IMR-90 (cell line): Measurements from ENCODE around the gene LARP4B. TPM values are rescaled to one million over a fixed set of nuclear protein-coding genes. Genes with fewer than 3 reads are reported as not detected.

Experiments
- ATAC-seq: fragments of 200-7000 bp; cut with Tn5 transposase; 2 replicates; pipeline ENCODE4 v1.9.1; 2020; ENCODE audit warnings: low read depth, mild to moderate bottlenecking, moderate library complexity
- BruUV-seq: library from RNA; stranded (reverse); fragments of 400-500 nt; replicated peaks from 2 replicates; lab custom pipeline; 2021; lab: Mats Ljungman, UMichigan
- CTCF ChIA-PET: fragments of 300-600 bp; formaldehyde crosslinking; extraction: SDS; loops from one replicate; lab custom pipeline; 2021; ENCODE audit warnings: antibody characterized with exemption; lab: Yijun Ruan, JAX
- POLR2A ChIA-PET: fragments of 300-600 bp; sonication (Branson Sonifier 250); formaldehyde crosslinking; loops from one replicate; lab custom pipeline; 2022; ENCODE audit warnings: antibody characterized with exemption; ENCODE audit not compliant: unreplicated experiment; lab: Charles Lee
- DNase-seq: peaks from one replicate; pipeline ENCODE4 v3.0.0; 2013
- H2AFZ ChIP-seq: replicated peaks from 2 replicates; pipeline ENCODE3; 2013; ENCODE audit warnings: low read length, mild to moderate bottlenecking; ENCODE audit not compliant: poor library complexity
- H2AK5ac ChIP-seq: 2 replicates; pipeline ENCODE4 v1.6.1; 2013; ENCODE audit warnings: low read depth, low read length, inconsistent platforms
- H2AK9ac ChIP-seq: replicated peaks from 2 replicates; pipeline ENCODE3; 2013; ENCODE audit warnings: mild to moderate bottlenecking, low read depth, low read length, moderate library complexity; ENCODE audit not compliant: poor library complexity
- H2BK120ac ChIP-seq: 2 replicates; pipeline ENCODE4 v1.6.1; 2013; ENCODE audit warnings: low read depth, low read length, inconsistent platforms
- H2BK15ac ChIP-seq: 3 replicates; pipeline ENCODE4 v1.6.1; 2013; ENCODE audit warnings: low read depth, low read length, inconsistent platforms
- H2BK20ac ChIP-seq: 2 replicates; pipeline ENCODE4 v1.6.1; 2013; ENCODE audit warnings: low read depth, mild to moderate bottlenecking, inconsistent platforms, low read length, moderate library complexity
- H2BK5ac ChIP-seq: 2 replicates; pipeline ENCODE4 v1.6.1; 2013; ENCODE audit warnings: mild to moderate bottlenecking, low read depth, low read length, inconsistent platforms; ENCODE audit not compliant: poor library complexity, severe bottlenecking
- H3K14ac ChIP-seq: replicated peaks from 2 replicates; pipeline ENCODE4 v1.6.1; 2013; ENCODE audit warnings: low read depth, low read length, inconsistent platforms
- H3K18ac ChIP-seq: 2 replicates; pipeline ENCODE4 v1.6.1; 2013; ENCODE audit warnings: low read depth, low read length, control low read depth
- H3K23ac ChIP-seq: 2 replicates; pipeline ENCODE4 v1.6.1; 2013; ENCODE audit warnings: low read depth, low read length, inconsistent platforms
- H3K27ac ChIP-seq: 2 replicates; pipeline ENCODE4 v1.5.1; 2013; ENCODE audit warnings: mild to moderate bottlenecking, control low read depth, low read length; ENCODE audit not compliant: insufficient read depth
- H3K27me3 ChIP-seq: 2 replicates; pipeline ENCODE4 v1.6.1; 2013; ENCODE audit warnings: low read length; ENCODE audit not compliant: control insufficient read depth, insufficient read depth
- H3K36me3 ChIP-seq: 2 replicates; pipeline ENCODE4 v1.6.1; 2013; ENCODE audit warnings: low read length, mixed read lengths; ENCODE audit not compliant: control insufficient read depth, insufficient read depth
- H3K4ac ChIP-seq: 2 replicates; pipeline ENCODE4 v1.6.1; 2013; ENCODE audit warnings: low read depth, low read length, inconsistent platforms
- H3K4me1 ChIP-seq: 2 replicates; pipeline ENCODE4 v1.6.1; 2013; ENCODE audit warnings: low read length, mixed read lengths; ENCODE audit not compliant: control insufficient read depth, insufficient read depth
- H3K4me2 ChIP-seq: 2 replicates; pipeline ENCODE4 v1.6.1; 2013; ENCODE audit warnings: low read depth, mild to moderate bottlenecking, control low read depth, low read length, moderate library complexity
- H3K4me3 ChIP-seq: 2 replicates; pipeline ENCODE4 v1.5.1; 2013; ENCODE audit warnings: low read depth, mild to moderate bottlenecking, control low read depth, low read length, moderate library complexity; ENCODE audit not compliant: insufficient read depth
- H3K56ac ChIP-seq: 2 replicates; pipeline ENCODE4 v1.6.1; 2013; ENCODE audit warnings: low read length, inconsistent platforms; ENCODE audit not compliant: insufficient read depth; ENCODE audit errors: extremely low read depth
- H3K79me1 ChIP-seq, 2 experiments: 2 replicates each; pipeline ENCODE4 v1.6.1; 2013; ENCODE audit warnings: low read length in 2 of 2, inconsistent platforms in 1 of 2, low read depth in 1 of 2
- H3K9ac ChIP-seq: 2 replicates; pipeline ENCODE4 v1.6.1; 2013; ENCODE audit warnings: low read depth, low read length, control low read depth
- H3K9me1 ChIP-seq: 2 replicates; pipeline ENCODE4 v1.6.1; 2013; ENCODE audit warnings: low read length, inconsistent platforms; ENCODE audit not compliant: insufficient read depth
- H3K9me3 ChIP-seq: 2 replicates; pipeline ENCODE4 v1.6.1; 2013; ENCODE audit warnings: low read length; ENCODE audit not compliant: control insufficient read depth, insufficient read depth
- H4K20me1 ChIP-seq: 2 replicates; pipeline ENCODE4 v1.6.1; 2013; ENCODE audit warnings: low read length, inconsistent platforms; ENCODE audit not compliant: insufficient read depth
- H4K5ac ChIP-seq: 2 replicates; pipeline ENCODE4 v1.6.1; 2013; ENCODE audit warnings: mild to moderate bottlenecking, low read depth, low read length, control low read depth
- H4K8ac ChIP-seq, 2 experiments: 2 replicates each; pipeline ENCODE4 v1.6.1; 2013; ENCODE audit warnings: low read depth in 2 of 2, low read length in 2 of 2, control low read depth in 1 of 2, inconsistent platforms in 1 of 2
- H4K91ac ChIP-seq: 2 replicates; pipeline ENCODE4 v1.6.1; 2013; ENCODE audit warnings: low read depth, low read length, inconsistent platforms; ENCODE audit not compliant: insufficient read depth
- BHLHE40 ChIP-seq: fragments of 150-350 bp; IDR thresholded peaks from 2 replicates; pipeline ENCODE4 v1.6.1; 2016; ENCODE audit warnings: mild to moderate bottlenecking, low read depth, low read length
- CEBPB ChIP-seq: IDR thresholded peaks from 2 replicates; pipeline ENCODE4 v1.6.1; 2012; ENCODE audit warnings: low read depth, low read length, improper control_type of control experiment
- MXI1 ChIP-seq: IDR thresholded peaks from 2 replicates; pipeline ENCODE4 v1.6.1; 2012; ENCODE audit warnings: low read depth, mild to moderate bottlenecking, low read length, moderate library complexity, borderline replicate concordance
- POLR2A ChIP-seq: IDR thresholded peaks from 2 replicates; pipeline ENCODE4 v1.6.1; 2012; ENCODE audit warnings: mild to moderate bottlenecking, low read depth, low read length
- RAD21 ChIP-seq: IDR thresholded peaks from 2 replicates; pipeline ENCODE4 v1.6.1; 2012; ENCODE audit warnings: low read length, improper control_type of control experiment
- RFX5 ChIP-seq: IDR thresholded peaks from 2 replicates; pipeline ENCODE4 v1.8.0; 2012; ENCODE audit warnings: low read depth, mild to moderate bottlenecking, low read length, moderate library complexity
- SMC3 ChIP-seq: fragments of 150-350 bp; IDR thresholded peaks from 2 replicates; pipeline ENCODE4 v1.6.1; 2016; ENCODE audit warnings: low read depth, mild to moderate bottlenecking, antibody characterized with exemption, low read length, moderate library complexity
- WGBS, 2 experiments: methylation state at CpG; one replicate each; pipeline versions ENCODE4 v1.1.5 to v1.1.7; 2013; ENCODE audit warnings: missing lambda C conversion rate in 2 of 2; ENCODE audit not compliant: insufficient read length in 1 of 2; ENCODE audit errors: extremely low coverage in 2 of 2; 5-methylcytosine and 5-hydroxymethylcytosine counted together
- dilution Hi-C: fragments of 300-500 bp; cut with HindIII; formaldehyde crosslinking; loops from one replicate; pipeline ENCODE4 v1.14.3; 2018; ENCODE audit warnings: low sequenced_read_pairs; ENCODE audit not compliant: unreplicated experiment
- in situ Hi-C: fragments of 300-500 bp; cut with MboI; formaldehyde crosslinking; loops from 3 replicates; pipeline ENCODE4 v1.14.3; 2019; ENCODE audit warnings: low sequenced_read_pairs, inconsistent platforms, mixed read lengths
- intact Hi-C: fragments of 100-400 bp; cut with micrococcal nuclease; formaldehyde crosslinking; loops from 2 replicates; pipeline ENCODE4 v1.10.0; 2022
- polyA plus RNA-seq, 3 experiments: library from polyadenylated mRNA; depleted of rRNA; stranded (reverse); fragments of >200 nt; gene quantifications; 2 replicates each; pipeline ENCODE4 v1.2.3, GENCODE V29; 2012; ENCODE audit warnings: low replicate concordance in 1 of 3
- total RNA-seq: library from RNA; depleted of rRNA; stranded (reverse); fragments of >200 nt; gene quantifications from 2 replicates; pipeline ENCODE4 v1.2.3, GENCODE V29; 2012
- TF ChIP-seq, protein P1 (sequence below): fragments of 150-350 bp; IDR thresholded peaks from 2 replicates; pipeline ENCODE4 v1.6.1; 2017; ENCODE audit warnings: mild to moderate bottlenecking, antibody characterized with exemption, low read length, low read depth
- TF ChIP-seq, protein P2 (sequence below): fragments of 150-350 bp; IDR thresholded peaks from 2 replicates; pipeline ENCODE4 v1.6.1; 2016; ENCODE audit warnings: low read depth, mild to moderate bottlenecking, low read length, moderate library complexity, borderline replicate concordance

The LARP4B gene
- total and polyA plus RNA-seq, 2 of the 4 experiments (the other 2 are of a cell fraction), result 24.3 to 25.5 TPM

DNA sequence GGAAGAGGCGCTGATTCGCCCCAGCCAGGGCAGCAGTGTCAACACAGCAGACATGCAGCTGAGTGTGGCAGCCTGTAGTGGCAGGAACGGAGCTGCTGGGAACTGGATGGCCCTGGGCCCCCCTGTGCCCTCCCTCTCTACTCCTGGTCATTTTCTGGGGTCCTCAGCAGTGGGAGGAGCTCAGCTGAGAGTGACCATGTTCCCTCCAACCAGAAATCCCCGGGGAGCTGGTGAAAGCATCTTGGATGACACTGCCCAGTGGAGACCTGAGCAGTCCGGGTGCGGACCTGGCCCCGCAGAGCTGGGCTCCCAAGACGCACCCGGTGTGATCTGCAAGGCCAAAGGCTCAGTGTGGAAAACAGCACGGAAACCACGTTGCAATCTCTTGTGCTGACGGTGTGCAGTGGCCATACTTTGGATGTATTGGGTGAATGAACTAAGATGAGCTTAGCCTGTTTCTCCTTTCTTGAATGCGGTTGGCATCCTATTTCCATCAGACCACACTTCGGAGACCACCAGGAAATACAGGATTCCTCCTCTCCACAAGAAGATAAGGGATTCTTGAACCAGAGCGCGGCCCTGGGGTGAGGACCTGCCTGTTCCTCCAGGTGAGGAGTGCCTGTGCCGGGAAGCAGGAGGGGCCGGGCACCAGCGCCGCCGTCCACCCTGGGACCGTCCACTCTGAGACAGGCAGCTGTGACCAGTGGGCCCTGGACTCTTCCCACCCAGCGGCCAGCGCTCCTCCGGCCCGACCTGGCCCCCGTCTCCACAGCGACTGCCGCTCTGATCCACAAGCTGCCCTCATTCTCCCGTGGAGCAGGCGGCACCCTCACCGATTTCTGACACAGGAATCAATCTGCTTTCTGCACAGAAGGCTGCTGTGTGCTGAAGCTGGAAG, 148.5 kb downstream of the LARP4B start (continued):
- TF ChIP-seq RFX5, result no peak

DNA sequence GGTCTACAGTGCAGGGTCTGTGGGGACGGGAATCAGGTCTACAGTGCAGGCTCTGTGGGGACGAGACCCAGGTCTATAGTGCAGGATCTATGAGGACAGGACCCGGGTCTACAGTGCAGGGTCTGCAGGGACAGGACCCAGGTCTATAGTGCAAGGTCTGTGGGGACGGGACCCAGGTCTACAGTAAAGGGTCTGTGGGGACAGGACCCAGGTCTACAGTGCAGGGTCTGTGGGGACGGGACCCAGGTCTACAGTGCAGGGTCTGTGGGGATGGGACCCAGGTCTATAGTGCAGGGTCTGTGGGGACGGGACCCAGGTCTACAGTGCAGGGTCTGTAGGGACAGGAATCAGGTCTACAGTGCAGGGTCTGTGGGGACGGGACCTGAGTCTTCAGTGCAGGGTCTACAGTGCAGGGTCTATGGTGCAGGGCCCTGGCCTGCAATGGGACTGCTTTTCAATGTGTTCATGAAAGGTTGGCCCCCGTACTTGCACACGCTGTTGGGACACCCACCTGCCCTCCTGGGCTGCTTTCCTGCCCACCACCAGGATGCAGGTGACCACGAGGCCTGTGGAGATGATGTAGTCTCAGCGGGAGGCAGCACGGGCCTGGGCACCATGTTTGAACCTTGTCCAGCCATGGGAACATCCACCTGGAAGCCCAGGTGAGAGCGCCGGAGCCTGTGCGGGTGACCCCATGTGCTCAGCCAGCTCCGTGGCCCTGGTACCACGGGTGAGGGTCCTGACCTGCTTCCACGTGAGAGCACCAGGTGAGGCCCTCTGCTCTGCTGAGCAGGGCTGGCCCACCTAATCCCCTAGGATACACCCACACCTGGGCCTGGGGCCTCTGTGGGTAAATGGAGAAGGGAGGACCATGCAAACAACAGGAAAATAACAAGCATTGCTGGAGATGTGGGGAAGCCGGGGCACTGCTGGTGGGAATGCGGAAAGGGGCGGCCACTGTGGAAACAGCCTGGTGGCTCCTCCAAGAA, 150.7 kb downstream of the LARP4B start:
- Histone ChIP-seq H2BK15ac (no peak overlapping the region), H2BK20ac (no peak overlapping the region), H3K14ac (no peak overlapping the region), H3K9me3 (no peaks in the 10 kb centered on the region), H4K91ac (no peak overlapping the region), H3K79me1 (no peaks in the 10 kb centered on the region), H3K27ac (no peak overlapping the region), H3K4ac (no peak overlapping the region), H4K8ac (no peak overlapping the region), H3K27me3 (peaks cover 2% of the 10 kb centered on the region; the same call in 1 of the 2 replicates), H2BK5ac (no peak overlapping the region), H3K18ac (no peak overlapping the region), H4K20me1 (no peaks in the 10 kb centered on the region), H3K4me1 (peaks cover 5% of the 10 kb centered on the region), H3K9me1 (no peaks in the 10 kb centered on the region), H2AK5ac (no peak overlapping the region), H3K23ac (no peak overlapping the region), H3K56ac (no peak overlapping the region), H2AK9ac (peak overlapping the region; percentile 42), H2BK120ac (no peak overlapping the region), H3K36me3 (no peaks in the 10 kb centered on the region), H3K9ac (no peak overlapping the region), H2AFZ (no peak overlapping the region), H3K4me2 (no peak overlapping the region), H3K4me3 (no peak overlapping the region), H4K5ac (no peak overlapping the region)
- TF ChIP-seq, protein P1, sequence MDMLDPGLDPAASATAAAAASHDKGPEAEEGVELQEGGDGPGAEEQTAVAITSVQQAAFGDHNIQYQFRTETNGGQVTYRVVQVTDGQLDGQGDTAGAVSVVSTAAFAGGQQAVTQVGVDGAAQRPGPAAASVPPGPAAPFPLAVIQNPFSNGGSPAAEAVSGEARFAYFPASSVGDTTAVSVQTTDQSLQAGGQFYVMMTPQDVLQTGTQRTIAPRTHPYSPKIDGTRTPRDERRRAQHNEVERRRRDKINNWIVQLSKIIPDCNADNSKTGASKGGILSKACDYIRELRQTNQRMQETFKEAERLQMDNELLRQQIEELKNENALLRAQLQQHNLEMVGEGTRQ, result no peak
- TF ChIP-seq CEBPB (no peak), POLR2A (no peak), BHLHE40 (no peak), SMC3 (no peak), MXI1 (no peak), RAD21 (no peak)
- TF ChIP-seq, protein P2, sequence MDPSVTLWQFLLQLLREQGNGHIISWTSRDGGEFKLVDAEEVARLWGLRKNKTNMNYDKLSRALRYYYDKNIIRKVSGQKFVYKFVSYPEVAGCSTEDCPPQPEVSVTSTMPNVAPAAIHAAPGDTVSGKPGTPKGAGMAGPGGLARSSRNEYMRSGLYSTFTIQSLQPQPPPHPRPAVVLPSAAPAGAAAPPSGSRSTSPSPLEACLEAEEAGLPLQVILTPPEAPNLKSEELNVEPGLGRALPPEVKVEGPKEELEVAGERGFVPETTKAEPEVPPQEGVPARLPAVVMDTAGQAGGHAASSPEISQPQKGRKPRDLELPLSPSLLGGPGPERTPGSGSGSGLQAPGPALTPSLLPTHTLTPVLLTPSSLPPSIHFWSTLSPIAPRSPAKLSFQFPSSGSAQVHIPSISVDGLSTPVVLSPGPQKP, result no peak
- ChIA-PET POLR2A (no interaction called here), CTCF (interaction anchor here (0.5 kb wide), 1 partner anchor 168 kb away, joined by 5 read pairs; no protein-coding TSS in a partner anchor)
- no peak for DNase-seq
- BruUV-seq, result no TSS peak
- in situ Hi-C loops, result no loop called here
- dilution Hi-C loops, result no loop called here
- ATAC-seq, result no peak
- whole genome bisulfite sequencing, 2 experiments, result 95% methylated on average over 6 of the region's 21 CpGs; no CpG with 5 or more reads in 1 of the 2 experiments
- intact Hi-C loops, result no loop called here
